IMR-90 (cell line): ENCODE measurements around the gene MXD4. TPM values are rescaled to one million over a fixed set of nuclear protein-coding genes. Genes with fewer than 3 reads are reported as not detected.
A peak's percentile ranks its signal among the peaks of the same experiment; 100 is the strongest.

Experiments
- ATAC-seq: fragments of 200-7000 bp; cut with Tn5 transposase; 2 replicates; pipeline ENCODE4 v1.9.1; 2020; ENCODE audit warnings: low read depth, mild to moderate bottlenecking, moderate library complexity
- BruUV-seq: library from RNA; stranded (reverse); fragments of 400-500 nt; replicated peaks from 2 replicates; lab custom pipeline; 2021; lab: Mats Ljungman, UMichigan
- CTCF ChIA-PET: fragments of 300-600 bp; formaldehyde crosslinking; extraction: SDS; loops from one replicate; lab custom pipeline; 2021; ENCODE audit warnings: antibody characterized with exemption; lab: Yijun Ruan, JAX
- POLR2A ChIA-PET: fragments of 300-600 bp; sonication (Branson Sonifier 250); formaldehyde crosslinking; loops from one replicate; lab custom pipeline; 2022; ENCODE audit warnings: antibody characterized with exemption; ENCODE audit not compliant: unreplicated experiment; lab: Charles Lee
- DNase-seq: peaks from one replicate; pipeline ENCODE4 v3.0.0; 2013
- H2AFZ ChIP-seq: replicated peaks from 2 replicates; pipeline ENCODE3; 2013; ENCODE audit warnings: low read length, mild to moderate bottlenecking; ENCODE audit not compliant: poor library complexity
- H2AK5ac ChIP-seq: 2 replicates; pipeline ENCODE4 v1.6.1; 2013; ENCODE audit warnings: low read depth, low read length, inconsistent platforms
- H2AK9ac ChIP-seq: replicated peaks from 2 replicates; pipeline ENCODE3; 2013; ENCODE audit warnings: mild to moderate bottlenecking, low read depth, low read length, moderate library complexity; ENCODE audit not compliant: poor library complexity
- H2BK120ac ChIP-seq: 2 replicates; pipeline ENCODE4 v1.6.1; 2013; ENCODE audit warnings: low read depth, low read length, inconsistent platforms
- H2BK15ac ChIP-seq: 3 replicates; pipeline ENCODE4 v1.6.1; 2013; ENCODE audit warnings: low read depth, low read length, inconsistent platforms
- H2BK20ac ChIP-seq: 2 replicates; pipeline ENCODE4 v1.6.1; 2013; ENCODE audit warnings: low read depth, mild to moderate bottlenecking, inconsistent platforms, low read length, moderate library complexity
- H2BK5ac ChIP-seq: 2 replicates; pipeline ENCODE4 v1.6.1; 2013; ENCODE audit warnings: mild to moderate bottlenecking, low read depth, low read length, inconsistent platforms; ENCODE audit not compliant: poor library complexity, severe bottlenecking
- H3K14ac ChIP-seq: replicated peaks from 2 replicates; pipeline ENCODE4 v1.6.1; 2013; ENCODE audit warnings: low read depth, low read length, inconsistent platforms
- H3K18ac ChIP-seq: 2 replicates; pipeline ENCODE4 v1.6.1; 2013; ENCODE audit warnings: low read depth, low read length, control low read depth
- H3K23ac ChIP-seq: 2 replicates; pipeline ENCODE4 v1.6.1; 2013; ENCODE audit warnings: low read depth, low read length, inconsistent platforms
- H3K27ac ChIP-seq: 2 replicates; pipeline ENCODE4 v1.5.1; 2013; ENCODE audit warnings: mild to moderate bottlenecking, control low read depth, low read length; ENCODE audit not compliant: insufficient read depth
- H3K27me3 ChIP-seq: 2 replicates; pipeline ENCODE4 v1.6.1; 2013; ENCODE audit warnings: low read length; ENCODE audit not compliant: control insufficient read depth, insufficient read depth
- H3K36me3 ChIP-seq: 2 replicates; pipeline ENCODE4 v1.6.1; 2013; ENCODE audit warnings: low read length, mixed read lengths; ENCODE audit not compliant: control insufficient read depth, insufficient read depth
- H3K4ac ChIP-seq: 2 replicates; pipeline ENCODE4 v1.6.1; 2013; ENCODE audit warnings: low read depth, low read length, inconsistent platforms
- H3K4me1 ChIP-seq: 2 replicates; pipeline ENCODE4 v1.6.1; 2013; ENCODE audit warnings: low read length, mixed read lengths; ENCODE audit not compliant: control insufficient read depth, insufficient read depth
- H3K4me2 ChIP-seq: 2 replicates; pipeline ENCODE4 v1.6.1; 2013; ENCODE audit warnings: low read depth, mild to moderate bottlenecking, control low read depth, low read length, moderate library complexity
- H3K4me3 ChIP-seq: 2 replicates; pipeline ENCODE4 v1.5.1; 2013; ENCODE audit warnings: low read depth, mild to moderate bottlenecking, control low read depth, low read length, moderate library complexity; ENCODE audit not compliant: insufficient read depth
- H3K56ac ChIP-seq: 2 replicates; pipeline ENCODE4 v1.6.1; 2013; ENCODE audit warnings: low read length, inconsistent platforms; ENCODE audit not compliant: insufficient read depth; ENCODE audit errors: extremely low read depth
- H3K79me1 ChIP-seq, 2 experiments: 2 replicates each; pipeline ENCODE4 v1.6.1; 2013; ENCODE audit warnings: low read length in 2 of 2, inconsistent platforms in 1 of 2, low read depth in 1 of 2
- H3K9ac ChIP-seq: 2 replicates; pipeline ENCODE4 v1.6.1; 2013; ENCODE audit warnings: low read depth, low read length, control low read depth
- H3K9me1 ChIP-seq: 2 replicates; pipeline ENCODE4 v1.6.1; 2013; ENCODE audit warnings: low read length, inconsistent platforms; ENCODE audit not compliant: insufficient read depth
- H3K9me3 ChIP-seq: 2 replicates; pipeline ENCODE4 v1.6.1; 2013; ENCODE audit warnings: low read length; ENCODE audit not compliant: control insufficient read depth, insufficient read depth
- H4K20me1 ChIP-seq: 2 replicates; pipeline ENCODE4 v1.6.1; 2013; ENCODE audit warnings: low read length, inconsistent platforms; ENCODE audit not compliant: insufficient read depth
- H4K5ac ChIP-seq: 2 replicates; pipeline ENCODE4 v1.6.1; 2013; ENCODE audit warnings: mild to moderate bottlenecking, low read depth, low read length, control low read depth
- H4K8ac ChIP-seq, 2 experiments: 2 replicates each; pipeline ENCODE4 v1.6.1; 2013; ENCODE audit warnings: low read depth in 2 of 2, low read length in 2 of 2, control low read depth in 1 of 2, inconsistent platforms in 1 of 2
- H4K91ac ChIP-seq: 2 replicates; pipeline ENCODE4 v1.6.1; 2013; ENCODE audit warnings: low read depth, low read length, inconsistent platforms; ENCODE audit not compliant: insufficient read depth
- FOS ChIP-seq: fragments of 150-350 bp; IDR thresholded peaks from 2 replicates; pipeline ENCODE4 v1.6.1; 2016; ENCODE audit warnings: low read depth, low read length
- POLR2A ChIP-seq: IDR thresholded peaks from 2 replicates; pipeline ENCODE4 v1.6.1; 2012; ENCODE audit warnings: mild to moderate bottlenecking, low read depth, low read length
- RFX5 ChIP-seq: IDR thresholded peaks from 2 replicates; pipeline ENCODE4 v1.8.0; 2012; ENCODE audit warnings: low read depth, mild to moderate bottlenecking, low read length, moderate library complexity
- SMC3 ChIP-seq: fragments of 150-350 bp; IDR thresholded peaks from 2 replicates; pipeline ENCODE4 v1.6.1; 2016; ENCODE audit warnings: low read depth, mild to moderate bottlenecking, antibody characterized with exemption, low read length, moderate library complexity
- WGBS, 2 experiments: methylation state at CpG; one replicate each; pipeline versions ENCODE4 v1.1.5 to v1.1.7; 2013; ENCODE audit warnings: missing lambda C conversion rate in 2 of 2; ENCODE audit not compliant: insufficient read length in 1 of 2; ENCODE audit errors: extremely low coverage in 2 of 2; 5-methylcytosine and 5-hydroxymethylcytosine counted together
- dilution Hi-C: fragments of 300-500 bp; cut with HindIII; formaldehyde crosslinking; loops from one replicate; pipeline ENCODE4 v1.14.3; 2018; ENCODE audit warnings: low sequenced_read_pairs; ENCODE audit not compliant: unreplicated experiment
- in situ Hi-C: fragments of 300-500 bp; cut with MboI; formaldehyde crosslinking; loops from 3 replicates; pipeline ENCODE4 v1.14.3; 2019; ENCODE audit warnings: low sequenced_read_pairs, inconsistent platforms, mixed read lengths
- intact Hi-C: fragments of 100-400 bp; cut with micrococcal nuclease; formaldehyde crosslinking; loops from 2 replicates; pipeline ENCODE4 v1.10.0; 2022
- polyA plus RNA-seq, 3 experiments: library from polyadenylated mRNA; depleted of rRNA; stranded (reverse); fragments of >200 nt; gene quantifications; 2 replicates each; pipeline ENCODE4 v1.2.3, GENCODE V29; 2012; ENCODE audit warnings: low replicate concordance in 1 of 3
- total RNA-seq: library from RNA; depleted of rRNA; stranded (reverse); fragments of >200 nt; gene quantifications from 2 replicates; pipeline ENCODE4 v1.2.3, GENCODE V29; 2012

MXD4 gene
- total and polyA plus RNA-seq, 2 of the 4 experiments (the other 2 are of a cell fraction): 22.8 to 54.4 TPM

DNA sequence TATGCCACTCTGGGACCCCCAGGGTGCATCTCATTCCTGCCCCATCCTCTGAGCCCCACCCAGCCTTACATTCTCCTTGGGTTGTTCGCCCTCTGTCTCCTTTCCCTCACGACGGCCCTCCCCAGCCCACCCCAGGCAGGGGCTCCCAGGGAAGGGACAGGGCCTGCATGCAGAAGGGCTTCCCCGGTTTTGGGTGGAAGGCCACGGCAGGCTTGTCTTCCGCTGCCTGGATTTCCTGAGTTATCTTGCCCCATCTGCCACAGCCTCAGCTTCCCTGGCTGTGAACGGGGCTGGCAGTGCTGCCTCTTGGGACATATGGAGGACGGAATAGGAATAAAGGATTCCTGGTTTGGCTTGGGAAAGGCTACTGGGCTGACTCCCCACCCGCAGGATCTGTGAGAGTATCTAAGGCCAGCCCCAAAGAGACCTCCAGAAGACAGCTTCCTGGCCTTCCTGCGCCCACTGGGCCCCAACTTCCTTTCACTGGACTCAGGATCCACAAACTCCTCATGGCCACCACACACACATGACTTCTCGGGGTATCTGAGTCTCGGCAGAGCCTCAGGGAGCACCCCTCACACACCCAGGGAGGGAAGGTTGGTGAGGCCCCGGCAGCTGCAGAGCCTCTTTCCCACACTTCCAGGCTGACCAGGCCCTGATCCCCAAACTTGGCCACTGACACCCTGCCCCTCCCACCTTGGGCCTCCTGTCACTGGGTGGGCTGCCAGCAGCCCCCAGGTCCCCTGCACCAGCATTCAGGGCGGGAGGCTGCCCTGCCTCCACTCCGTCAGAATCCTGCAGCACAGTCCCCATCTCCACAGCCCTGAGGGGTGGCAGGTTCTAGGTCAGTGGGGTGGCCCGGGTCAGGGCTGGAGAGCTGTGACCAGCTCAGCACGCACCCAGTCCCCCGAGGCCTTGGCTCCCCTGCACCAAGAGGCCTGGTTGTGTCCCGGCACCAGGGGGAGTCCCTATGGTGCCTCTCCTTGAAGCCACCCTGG is 3.5 kb upstream of the MXD4 start:
- Histone ChIP-seq H3K9me3 (no peaks in the 10 kb centered on the region), H2AK5ac (peak overlapping the region; percentile 14; the same call in 1 of the 2 replicates), H3K9ac (no peak overlapping the region), H2BK15ac (no peak overlapping the region), H3K14ac (no peak overlapping the region), H3K4me2 (no peak overlapping the region), H4K8ac (0 out of 4 replicates have a peak overlapping the region, but pooled peaks of 1 of the 2 experiments have one; percentile 59), H3K4me1 (peaks cover 3% of the 10 kb centered on the region; the same call in 1 of the 2 replicates), H3K4ac (0 out of 2 replicates have a peak overlapping the region, but pooled peaks have one; percentile 43), H2BK5ac (no peak overlapping the region), H4K91ac (no peak overlapping the region), H3K36me3 (no peaks in the 10 kb centered on the region), H2AFZ (peak overlapping the region; percentile 86), H2BK20ac (no peak overlapping the region), H3K23ac (no peak overlapping the region), H3K27me3 (no peaks in the 10 kb centered on the region; the same call in 1 of the 2 replicates), H2AK9ac (no peak overlapping the region), H4K20me1 (no peaks in the 10 kb centered on the region), H4K5ac (no peak overlapping the region), H3K27ac (no peak overlapping the region), H3K4me3 (no peak overlapping the region), H2BK120ac (no peak overlapping the region), H3K56ac (no peak overlapping the region), H3K9me1 (no peaks in the 10 kb centered on the region), H3K79me1 (peaks cover 7 to 11% of the 10 kb centered on the region in 2 experiments; a peak in 3 of 4 replicates), H3K18ac (no peak overlapping the region)
- ChIA-PET POLR2A (no interaction called here), CTCF (no interaction called here)
- no TSS peak for BruUV-seq
- in situ Hi-C loops: no loop called here
- DNase-seq (no peak), ATAC-seq (no peak)
- WGBS, 2 experiments: 93% methylated on average over 3 of the region's 19 CpGs; no CpG with 5 or more reads in 1 of the 2 experiments
- intact Hi-C loops: loop anchor here (10.0 kb wide), 1 partner anchor 149 kb away; the partner anchor contains the start of genes CFAP99 and ZFYVE28
- dilution Hi-C loops: no loop called here
- TF ChIP-seq RFX5 (no peak), SMC3 (peak; percentile 21; the same call in 1 of the 2 replicates), FOS (no peak), POLR2A (no peak)
